Measurements from ENCODE around the gene BTRC. TPM values are rescaled to one million over a fixed set of nuclear protein-coding genes. Genes with fewer than 3 reads are reported as not detected.

Gene BTRC
- total RNA-seq, 1 experiment from 2014 or later: 29.1 TPM

- H3K9me2 ChIP-seq (ENCODE audit: insufficient read depth): no peaks in the 10 kb centered on the region
- H2AFZ ChIP-seq (ENCODE audit: low read depth, low read length, poor library complexity, severe bottlenecking): no peak overlapping the region
- no peaks in the 10 kb centered on the region for H4K20me1 ChIP-seq (ENCODE audit: insufficient read depth)
- ChIA-PET CTCF (interaction anchor here (1.5 kb wide), 2 partner anchors 21 to 274 kb away, joined by 5 to 13 read pairs; no protein-coding TSS in a partner anchor), RAD21 (ENCODE audit: low non-redundant PET in 1 of 2, low total read pairs in 2 of 2, uncharacterized antibody in 2 of 2, unreplicated experiment in 2 of 2) (no interaction called here), POLR2A (interaction anchor here (1.4 kb wide), 1 partner anchor 9 kb away, joined by 3 read pairs; no protein-coding TSS in a partner anchor)
- no peaks in the 10 kb centered on the region for H3K79me2 ChIP-seq (ENCODE audit: insufficient read depth, low read length)
- no peak for TF ChIP-seq REST (IDR thresholded peaks at IDR 0.05; ENCODE audit: low read depth)
- no peak for TF ChIP-seq POLR2A (IDR thresholded peaks at IDR 0.05; ENCODE audit: borderline replicate concordance, extremely low read depth, insufficient read depth, insufficient read length)
- TF ChIP-seq SIN3A (IDR thresholded peaks at IDR 0.05; ENCODE audit: low read depth): no peak
- H3K4me1 ChIP-seq (ENCODE audit: control insufficient read depth in 1 of 2, insufficient read depth in 2 of 2, low read length in 2 of 2): no peaks in the 10 kb centered on the region
- intact Hi-C loops (cut with micrococcal nuclease): no loop called here
- BruUV-seq (replicated peaks): no TSS peak
- no peak overlapping the region for H3K4me3 ChIP-seq (replicated peaks in 1 of 2; ENCODE audit: low read depth in 1 of 2, low read length in 2 of 2)
- H3K27me3 ChIP-seq (ENCODE audit: insufficient read depth, low read length): no peaks in the 10 kb centered on the region
- H3K36me3 ChIP-seq (ENCODE audit: control insufficient read depth in 1 of 2, insufficient read depth in 2 of 2, low read length in 2 of 2): no peaks in the 10 kb centered on the region
- no peak overlapping the region for H3K4me2 ChIP-seq (ENCODE audit: low read length)
- H3K9me3 ChIP-seq (ENCODE audit: control insufficient read depth in 1 of 2, insufficient read depth in 1 of 2, low read depth in 1 of 2, low read length in 2 of 2): no peaks in the 10 kb centered on the region
- no peak for DNase-seq (ENCODE audit: low read depth, low spot score)
- no peak overlapping the region for H3K27ac ChIP-seq (ENCODE audit: low read depth, low read length)
- no peak overlapping the region for H3K9ac ChIP-seq (ENCODE audit: low read length)
- ATAC-seq: no peak
Measured at GRCh38 chr10:101487399-101487798, 133.4 kb downstream of the BTRC start.

- no peaks in the 10 kb centered on the region for H3K9me2 ChIP-seq (ENCODE audit: insufficient read depth)
- RAD21 ChIA-PET (ENCODE audit: low non-redundant PET in 1 of 2, low total read pairs in 2 of 2, uncharacterized antibody in 2 of 2, unreplicated experiment in 2 of 2): no interaction called here
- H3K9ac ChIP-seq (ENCODE audit: low read length): no peak overlapping the region
- H3K27ac ChIP-seq (ENCODE audit: low read depth, low read length): no peak overlapping the region
- TF ChIP-seq SP1 (IDR thresholded peaks at IDR 0.05; ENCODE audit: low read depth) (no peak), ZBTB33 (IDR thresholded peaks at IDR 0.05; ENCODE audit: extremely low read depth, insufficient replicate concordance, low read length) (no peak), REST (IDR thresholded peaks at IDR 0.05; ENCODE audit: low read depth) (no peak), YY1 (IDR thresholded peaks at IDR 0.05; ENCODE audit: extremely low read depth, insufficient replicate concordance, low read depth, low read length) (no peak), SRF (IDR thresholded peaks at IDR 0.05; ENCODE audit: low read depth) (no peak), EZH2 (IDR thresholded peaks at IDR 0.05) (no peak), ELF1 (IDR thresholded peaks at IDR 0.05; ENCODE audit: borderline replicate concordance, low read depth) (no peak)
- CTCF ChIA-PET: interaction anchor here (1.1 to 2.0 kb wide), 2 partner anchors 22 to 47 kb away, joined by 4 to 8 read pairs; no protein-coding TSS in a partner anchor
- no TSS peak for BruUV-seq (replicated peaks)
- no peak overlapping the region for H3K4me3 ChIP-seq (replicated peaks in 1 of 2; ENCODE audit: low read depth in 1 of 2, low read length in 2 of 2)
- H3K4me2 ChIP-seq (ENCODE audit: low read length): no peak overlapping the region
- no peaks in the 10 kb centered on the region for H3K4me1 ChIP-seq (ENCODE audit: control insufficient read depth in 1 of 2, insufficient read depth in 2 of 2, low read length in 2 of 2)
- H3K79me2 ChIP-seq (ENCODE audit: insufficient read depth, low read length): no peaks in the 10 kb centered on the region
- intact Hi-C loops (cut with micrococcal nuclease): no loop called here
- POLR2A ChIA-PET: no interaction called here
- DNase-seq (ENCODE audit: low read depth, low spot score) (no peak), ATAC-seq (no peak)
- no peaks in the 10 kb centered on the region for H4K20me1 ChIP-seq (ENCODE audit: insufficient read depth)
- no peaks in the 10 kb centered on the region for H3K36me3 ChIP-seq (ENCODE audit: control insufficient read depth in 1 of 2, insufficient read depth in 2 of 2, low read length in 2 of 2)
- H3K27me3 ChIP-seq (ENCODE audit: insufficient read depth, low read length): no peaks in the 10 kb centered on the region
- no peaks in the 10 kb centered on the region for H3K9me3 ChIP-seq (ENCODE audit: control insufficient read depth in 1 of 2, insufficient read depth in 1 of 2, low read depth in 1 of 2, low read length in 2 of 2)
- H2AFZ ChIP-seq (ENCODE audit: low read depth, low read length, poor library complexity, severe bottlenecking): no peak overlapping the region
Measured at GRCh38 chr10:101489355-101489754, 135.4 kb downstream of the BTRC start.

Measured in HCT116 (cell line).